GM10847 (cell line): Measurements from ENCODE around the gene EFNA1.

Experiments
- POLR2A ChIP-seq: IDR thresholded peaks from 2 replicates; pipeline ENCODE4 v1.6.1; 2011; ENCODE audit not compliant: insufficient read length; ENCODE audit errors: extremely low read depth

EFNA1 gene

GRCh38 chr1:155108296-155108695, 19.4 kb upstream of the EFNA1 start:
- TF ChIP-seq POLR2A, result no peak

- no peak for TF ChIP-seq POLR2A
These were observed 17.3 kb upstream of the EFNA1 start for GRCh38 chr1:155110381-155110780.

- TF ChIP-seq POLR2A, result no peak
These were observed 16.9 kb upstream of the EFNA1 start for GRCh38 chr1:155110826-155111225.

- no peak for TF ChIP-seq POLR2A
These were observed 14.2 kb upstream of the EFNA1 start for GRCh38 chr1:155113450-155113980.

GRCh38 chr1:155116113-155116764, 11.4 kb upstream of the EFNA1 start:
- TF ChIP-seq POLR2A, result no peak

GRCh38 chr1:155117610-155118009, 10.1 kb upstream of the EFNA1 start:
- TF ChIP-seq POLR2A, result no peak

- TF ChIP-seq POLR2A, result no peak
These were observed 7.4 kb upstream of the EFNA1 start for GRCh38 chr1:155120253-155120652.

GRCh38 chr1:155121249-155121648, 6.4 kb upstream of the EFNA1 start:
- no peak for TF ChIP-seq POLR2A

GRCh38 chr1:155122308-155122707, 5.4 kb upstream of the EFNA1 start:
- no peak for TF ChIP-seq POLR2A

- TF ChIP-seq POLR2A, result no peak
These were observed 3.9 kb upstream of the EFNA1 start for GRCh38 chr1:155123801-155124200.

- TF ChIP-seq POLR2A, result no peak
These were observed 2.9 kb upstream of the EFNA1 start for GRCh38 chr1:155124503-155125463.

- TF ChIP-seq POLR2A, result no peak
These were observed 2.1 kb upstream of the EFNA1 start for GRCh38 chr1:155125511-155125945.

- no peak for TF ChIP-seq POLR2A
These were observed 1.6 kb upstream of the EFNA1 start for GRCh38 chr1:155125946-155126555.

- no peak for TF ChIP-seq POLR2A
These were observed 1.0 kb upstream of the EFNA1 start for GRCh38 chr1:155126556-155127104.
